Esophagus squamous epithelium (tissue), 5 donors: Measurements from ENCODE around the gene ZNF469. TPM values are rescaled to one million over a fixed set of nuclear protein-coding genes. Genes with fewer than 3 reads are reported as not detected.

Source experiments
- DNase-seq: peaks from one replicate; lab custom pipeline; 2025; lab: John Stamatoyannopoulos, UW
- H3K27ac ChIP-seq, 4 donors: fragments of 200-600 bp; sonication (generic); one replicate each; pipeline ENCODE4 v1.5.1; 2016 to 2019; ENCODE audit warnings: mild to moderate bottlenecking in 1 of 4
- H3K27me3 ChIP-seq, 4 donors: fragments of 200-600 bp; sonication (generic); 1 replicate in 3 of 4; 2 replicates in 1 of 4; pipeline versions ENCODE4 v1.5.1 to v1.6.0; 2017 to 2021; ENCODE audit warnings: antibody characterized with exemption in 1 of 4
- H3K36me3 ChIP-seq, 3 donors: fragments of 200-600 bp; sonication (generic); one replicate each; pipeline ENCODE4 v1.5.1; 2016 to 2019
- H3K4me1 ChIP-seq, 3 donors: fragments of 200-600 bp; sonication (generic); one replicate each; pipeline ENCODE4 v1.5.1; 2017 to 2019
- H3K4me3 ChIP-seq, 4 donors: fragments of 200-600 bp; sonication (generic); 1 replicate in 3 of 4; 2 replicates in 1 of 4; pipeline ENCODE4 v1.5.1; 2016 to 2019; ENCODE audit warnings: mild to moderate bottlenecking in 2 of 4, moderate library complexity in 1 of 4
- H3K9me3 ChIP-seq, 3 donors: fragments of 200-600 bp; sonication (generic); one replicate each; pipeline ENCODE4 v1.5.1; 2016 to 2019
- CTCF ChIP-seq, 6 experiments: fragments of 450-650 bp in 4 of 6; fragments of 200-600 bp in 2 of 6; sonication (generic) in 2 of 6; IDR thresholded peaks; one replicate each; pipeline ENCODE4 v1.5.1; 2016 to 2019; ENCODE audit warnings: antibody characterized with exemption in 6 of 6, mild to moderate bottlenecking in 4 of 6, moderate library complexity in 4 of 6
- POLR2A ChIP-seq, 4 donors: fragments of 450-650 bp; IDR thresholded peaks; one replicate each; pipeline ENCODE4 v1.6.1; 2017; ENCODE audit warnings: antibody characterized with exemption in 4 of 4, mild to moderate bottlenecking in 4 of 4, moderate library complexity in 3 of 4
- WGBS, 2 donors: methylation state at CpG; one replicate each; pipeline ENCODE4 v1.1.5; 2018; 5-methylcytosine and 5-hydroxymethylcytosine counted together
- intact Hi-C: fragments of 100-400 bp; cut with DNase I; formaldehyde crosslinking; loops from one replicate; pipeline ENCODE4 v1.15.0; 2022
- total RNA-seq, 4 donors: library from RNA; depleted of rRNA; stranded (reverse); fragments of >200 nt; gene quantifications; one replicate each; pipeline ENCODE4 v1.1.0, GENCODE V29; 2016
- donor health status: DM: yes; HTN: yes; CAD: no.

ZNF469 gene
- total RNA-seq, 4 donors from 2014 or later = 0.26 to 0.57 (median 0.35) TPM

GRCh38 chr16:88354229-88355092, 28.3 kb upstream of the ZNF469 start:
- H3K36me3 ChIP-seq = no peaks in the 10 kb centered on the region
- H3K27ac ChIP-seq = no peak overlapping the region
- peaks cover 0 to 12% (median 0%) of the 10 kb centered on the region in 4 donors for H3K27me3 ChIP-seq
- TF ChIP-seq CTCF (IDR thresholded peaks at IDR 0.05) (no peak), POLR2A (IDR thresholded peaks at IDR 0.05) (no peak)
- intact Hi-C loops = no loop called here
- H3K4me1 ChIP-seq = no peaks in the 10 kb centered on the region
- no peaks in the 10 kb centered on the region for H3K9me3 ChIP-seq
- no peak overlapping the region for H3K4me3 ChIP-seq
- WGBS, 2 donors = 80 to 82% methylated on average over 5 to 11 of the region's 33 CpGs
- no peak for DNase-seq

GRCh38 chr16:88355093-88355388, 27.7 kb upstream of the ZNF469 start:
- WGBS, 2 donors = 30 to 71% methylated on average over 1 to 2 of the region's 6 CpGs

GRCh38 chr16:88355389-88356123, 27.2 kb upstream of the ZNF469 start:
- DNase-seq = no peak
- Histone ChIP-seq H3K27ac (no peak overlapping the region), H3K4me3 (no peak overlapping the region), H3K36me3 (no peaks in the 10 kb centered on the region), H3K27me3 (peaks cover 0 to 12% (median 0%) of the 10 kb centered on the region in 4 donors), H3K4me1 (no peaks in the 10 kb centered on the region), H3K9me3 (no peaks in the 10 kb centered on the region)
- intact Hi-C loops = no loop called here
- 77 to 84% methylated on average over 7 to 21 of the region's 28 CpGs for WGBS, 2 donors
- TF ChIP-seq CTCF (IDR thresholded peaks at IDR 0.05) (no peak), POLR2A (IDR thresholded peaks at IDR 0.05) (no peak)

More at GRCh38 chr16:88355093-88355388, 27.7 kb upstream of the ZNF469 start:
- intact Hi-C loops = no loop called here
- H3K4me3 ChIP-seq = no peak overlapping the region
- TF ChIP-seq CTCF (IDR thresholded peaks at IDR 0.05) (no peak), POLR2A (IDR thresholded peaks at IDR 0.05) (no peak)
- H3K4me1 ChIP-seq = no peaks in the 10 kb centered on the region
- H3K9me3 ChIP-seq = no peaks in the 10 kb centered on the region
- peaks cover 0 to 12% (median 0%) of the 10 kb centered on the region in 4 donors for H3K27me3 ChIP-seq
- H3K27ac ChIP-seq = no peak overlapping the region
- no peak for DNase-seq
- no peaks in the 10 kb centered on the region for H3K36me3 ChIP-seq

GRCh38 chr16:88356124-88356726, 26.5 kb upstream of the ZNF469 start:
- Histone ChIP-seq H3K27me3 (peaks cover 0 to 12% (median 0%) of the 10 kb centered on the region in 4 donors), H3K9me3 (no peaks in the 10 kb centered on the region), H3K27ac (no peak overlapping the region), H3K4me3 (no peak overlapping the region), H3K36me3 (no peaks in the 10 kb centered on the region), H3K4me1 (no peaks in the 10 kb centered on the region)
- WGBS, 2 donors = 75% methylated on average over 4 of the region's 15 CpGs; no CpG with 5 or more reads in 1 of the 2 donors
- no peak for DNase-seq
- no peak for TF ChIP-seq CTCF (IDR thresholded peaks at IDR 0.05)
- no peak for TF ChIP-seq POLR2A (IDR thresholded peaks at IDR 0.05)
- intact Hi-C loops = no loop called here
